HuH-7.5 (cell line): ENCODE data around the gene ABCF2.

Experiments
- DNase-seq: peaks from one replicate; pipeline ENCODE4 v3.0.0; 2011; ENCODE audit warnings: low spot score

Gene ABCF2

DNA sequence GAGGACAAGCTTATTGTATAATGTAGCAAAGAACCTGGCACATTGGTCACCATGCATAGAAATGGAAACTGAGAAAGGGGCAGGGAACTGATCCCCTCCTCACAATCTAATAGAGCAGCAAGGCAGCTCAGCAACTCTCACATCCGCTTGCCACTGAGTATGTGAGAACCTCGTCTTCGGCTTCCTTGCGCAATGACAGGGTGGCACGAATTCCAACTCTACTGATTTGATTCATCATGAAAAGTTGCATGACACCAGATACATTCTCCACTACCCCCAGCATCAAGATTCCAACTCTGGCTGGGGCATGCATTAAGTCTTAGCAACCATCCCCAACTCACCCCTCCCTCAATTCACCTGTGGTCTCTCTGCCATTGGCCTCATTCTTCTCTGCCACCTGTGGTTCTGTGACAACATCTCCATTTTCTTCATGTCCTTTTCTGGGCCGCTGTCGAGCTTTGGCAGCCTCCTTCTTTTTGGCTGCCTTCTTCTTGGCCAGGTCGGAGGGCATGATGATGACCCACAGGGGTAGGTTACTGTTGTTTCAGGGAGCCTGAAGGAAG lies 976 bp downstream of the ABCF2 start:
- no peak for DNase-seq

- DNase-seq, result no peak
These were observed 3.3 kb downstream of the ABCF2 start for GRCh38 chr7:151223728-151224127.

GRCh38 chr7:151218170-151218569 lies 8.8 kb downstream of the ABCF2 start:
- no peak for DNase-seq

- no peak for DNase-seq
These were observed 11.6 kb downstream of the ABCF2 start for GRCh38 chr7:151215396-151215795.

- no peak for DNase-seq
These were observed 13.2 kb downstream of the ABCF2 start for GRCh38 chr7:151213826-151214225.

GRCh38 chr7:151212626-151213025 lies 14.4 kb downstream of the ABCF2 start:
- DNase-seq, result no peak

DNA sequence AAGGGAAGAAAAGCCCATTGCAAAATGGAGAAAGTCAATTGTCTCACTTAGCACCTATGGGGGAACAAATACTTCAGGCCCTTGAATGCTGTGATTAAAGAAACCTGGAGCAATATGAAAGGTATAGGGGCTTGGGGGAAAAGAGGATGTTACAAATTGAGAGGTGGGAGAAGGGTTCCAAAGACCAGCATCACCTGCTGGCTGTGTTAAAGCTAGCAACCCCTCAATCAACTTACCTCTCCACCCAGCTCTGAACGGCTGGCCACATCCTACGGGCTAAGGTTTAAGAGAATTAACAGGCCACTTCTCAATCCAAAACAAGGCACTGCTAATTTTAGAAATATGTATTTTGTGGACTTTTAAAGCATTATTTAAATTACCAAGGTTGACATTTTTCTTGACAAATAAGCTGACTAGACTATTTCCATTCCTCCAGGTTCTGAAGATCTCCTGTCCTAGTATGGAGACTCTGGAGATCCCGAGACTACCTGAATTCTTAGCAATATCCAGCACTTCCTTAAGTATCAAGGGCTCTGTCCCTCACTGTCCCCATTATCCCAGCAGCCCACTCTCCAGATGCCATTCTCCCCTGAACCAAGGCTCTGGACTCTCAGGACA lies 15.7 kb downstream of the ABCF2 start:
- DNase-seq, result no peak

DNA sequence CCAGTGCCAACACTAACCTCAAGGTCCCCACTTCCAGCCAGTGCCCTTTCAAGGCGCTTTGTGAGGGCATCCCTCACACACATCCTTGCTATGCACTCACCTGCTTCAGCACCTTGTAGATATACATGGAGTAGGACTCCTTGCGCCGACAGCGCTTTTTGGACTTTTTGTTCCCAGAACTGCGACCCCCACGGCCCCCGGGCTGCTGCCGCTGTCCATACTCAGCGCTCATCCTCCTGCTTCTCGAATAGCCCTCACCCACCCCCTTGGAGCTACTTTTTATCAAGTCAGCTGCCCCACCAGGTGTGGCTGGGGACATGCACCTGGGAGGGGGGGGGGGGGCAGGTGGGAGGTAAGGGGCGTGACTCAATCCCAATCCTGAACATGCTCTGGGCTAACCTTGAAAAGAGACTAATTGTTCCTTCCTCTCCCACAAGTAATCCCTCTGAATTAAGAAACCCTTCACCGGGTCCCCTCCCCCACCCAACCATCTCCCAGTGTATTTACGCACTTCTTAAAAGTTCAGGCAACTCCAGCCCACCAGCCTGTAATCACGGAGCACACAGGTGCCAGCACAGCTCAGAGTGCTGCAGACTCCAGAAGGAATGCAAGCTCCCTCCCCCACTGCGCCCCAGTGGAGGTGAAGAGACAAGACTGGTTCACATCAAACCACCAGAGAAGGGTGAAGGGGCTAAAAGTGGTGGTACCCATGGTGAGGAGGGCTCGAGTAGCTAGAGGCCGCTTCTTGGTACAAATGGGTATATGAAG lies 16.7 kb downstream of the ABCF2 start, which contains the start of gene H2BK1:
H2BK1 (minus strand) TSS at position 402 of the 768 bp plus-strand sequence; CDS start at position 232, 170 bp downstream.
- DNase-seq, result no peak

DNA sequence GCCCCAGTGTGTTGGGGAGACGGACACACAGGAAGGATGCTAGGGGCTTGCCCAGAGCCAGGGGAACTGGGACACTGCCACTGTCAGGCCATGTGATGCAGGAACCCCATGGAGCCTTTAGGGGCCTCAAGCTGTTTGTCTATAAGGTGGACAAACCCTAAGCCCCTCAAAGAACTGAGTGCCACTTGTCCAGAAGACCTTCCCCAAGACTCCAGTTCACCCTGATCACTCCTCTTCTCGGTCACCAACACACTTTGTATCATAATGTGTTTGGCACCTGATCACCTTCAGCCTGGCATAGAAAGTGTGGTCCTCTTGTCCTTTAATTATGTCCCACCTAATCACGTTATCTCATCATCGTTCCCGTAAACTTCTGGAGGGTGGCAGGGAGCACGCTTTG lies 17.4 kb downstream of the ABCF2 start:
- DNase-seq, result no peak

GRCh38 chr7:151208253-151208862 lies 18.6 kb downstream of the ABCF2 start:
- DNase-seq, result no peak

DNA sequence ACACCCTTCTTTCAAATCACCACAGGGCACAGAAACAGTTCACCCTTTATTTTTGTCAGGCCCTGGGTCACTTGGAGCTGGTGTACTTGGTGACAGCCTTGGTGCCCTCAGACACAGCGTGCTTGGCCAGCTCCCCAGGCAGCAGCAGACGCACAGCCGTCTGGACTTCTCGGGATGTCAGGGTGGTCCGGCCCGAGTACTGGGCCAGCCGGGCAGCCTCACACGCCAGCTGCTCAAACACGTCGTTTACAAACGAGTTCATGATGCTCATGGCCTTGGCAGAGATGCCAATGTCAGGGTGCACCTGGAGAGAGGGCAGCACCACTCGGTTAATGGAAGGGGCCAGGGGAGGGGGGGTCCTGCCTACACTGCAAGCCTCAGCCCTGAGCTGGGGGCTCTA lies 19.2 kb downstream of the ABCF2 start:
- no peak for DNase-seq

- DNase-seq, result no peak
These were observed 19.7 kb downstream of the ABCF2 start for GRCh38 chr7:151207315-151207714.

DNA sequence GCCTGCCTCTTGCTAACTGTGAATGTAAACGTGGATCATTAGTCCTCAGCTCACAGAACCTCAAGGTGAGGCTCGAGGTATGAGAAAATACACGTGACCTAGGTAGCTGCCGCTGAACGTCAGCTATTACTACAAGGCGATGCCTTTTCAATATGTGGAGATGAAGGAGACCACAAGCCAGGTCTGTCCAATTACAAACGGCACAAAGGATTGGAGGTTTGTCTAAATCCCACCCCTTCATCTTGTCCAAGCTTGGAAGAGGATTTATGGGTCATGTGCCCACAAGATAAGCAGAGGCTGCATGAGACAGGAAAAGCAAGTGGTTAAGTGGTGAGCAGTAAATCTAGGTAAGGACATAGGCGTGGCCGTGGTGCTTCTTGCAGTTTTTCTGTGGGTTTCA lies 20.1 kb downstream of the ABCF2 start:
- DNase-seq, result no peak

DNA sequence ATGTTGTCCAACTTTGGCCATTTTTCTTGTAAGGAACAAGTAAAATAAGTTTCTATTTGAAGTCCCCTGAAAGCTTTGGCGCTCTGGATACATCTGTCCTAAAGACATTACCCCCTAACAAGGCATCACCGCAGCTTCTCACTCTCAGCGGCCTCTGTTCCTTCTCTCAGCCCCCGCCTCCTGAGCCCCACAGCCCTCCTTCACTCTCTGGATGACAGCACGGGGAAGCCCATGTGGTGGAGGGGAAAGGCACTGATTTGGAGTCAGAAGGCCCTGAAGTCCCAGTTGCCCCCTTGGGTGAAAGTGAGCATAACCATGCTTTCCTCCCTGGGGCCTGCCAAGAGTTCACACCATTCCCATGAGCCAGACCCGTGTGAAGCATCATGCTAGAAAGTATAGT lies 21.3 kb downstream of the ABCF2 start:
- DNase-seq, result no peak

DNA sequence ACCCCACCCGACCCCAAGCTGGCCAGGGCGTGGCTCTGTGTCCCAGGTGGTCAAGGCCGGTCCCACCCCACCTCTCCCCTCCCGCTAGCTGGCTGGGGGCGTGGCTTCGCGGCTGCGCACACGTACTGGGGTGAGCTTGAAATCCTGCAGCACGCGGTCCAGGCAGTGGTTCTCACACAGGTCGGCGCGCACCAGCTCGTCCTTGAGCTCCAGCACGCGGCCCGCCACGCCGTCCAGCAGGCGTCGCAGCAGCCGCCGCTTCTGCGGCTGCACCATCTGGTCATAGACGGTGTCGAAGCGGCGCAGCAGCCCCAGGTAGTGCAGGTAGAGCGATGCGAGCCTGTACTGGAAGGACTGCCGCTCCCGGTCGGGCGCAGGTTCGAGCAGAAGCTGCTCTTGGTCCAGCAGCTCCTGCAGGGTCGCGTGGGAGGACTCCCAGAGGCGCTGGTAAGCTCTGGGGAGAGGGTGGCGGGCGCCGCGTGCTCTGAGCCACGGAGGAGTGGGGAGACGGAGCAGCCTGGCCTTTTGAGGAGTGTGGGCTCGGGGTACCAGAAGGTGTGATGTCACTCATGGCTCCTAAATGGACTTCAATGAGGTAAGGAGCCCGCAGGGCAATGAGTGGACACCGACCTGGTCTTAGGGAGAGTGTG lies 22.5 kb downstream of the ABCF2 start:
- DNase-seq, result no peak

- no peak for DNase-seq
These were observed 24.2 kb downstream of the ABCF2 start for GRCh38 chr7:151202836-151203235.

- DNase-seq, result no peak
These were observed 25.3 kb downstream of the ABCF2 start for GRCh38 chr7:151201751-151202150.

- DNase-seq, result no peak
These were observed 25.7 kb downstream of the ABCF2 start for GRCh38 chr7:151201344-151201743.

- no peak for DNase-seq
These were observed 27.8 kb downstream of the ABCF2 start for GRCh38 chr7:151198945-151199848.

DNA sequence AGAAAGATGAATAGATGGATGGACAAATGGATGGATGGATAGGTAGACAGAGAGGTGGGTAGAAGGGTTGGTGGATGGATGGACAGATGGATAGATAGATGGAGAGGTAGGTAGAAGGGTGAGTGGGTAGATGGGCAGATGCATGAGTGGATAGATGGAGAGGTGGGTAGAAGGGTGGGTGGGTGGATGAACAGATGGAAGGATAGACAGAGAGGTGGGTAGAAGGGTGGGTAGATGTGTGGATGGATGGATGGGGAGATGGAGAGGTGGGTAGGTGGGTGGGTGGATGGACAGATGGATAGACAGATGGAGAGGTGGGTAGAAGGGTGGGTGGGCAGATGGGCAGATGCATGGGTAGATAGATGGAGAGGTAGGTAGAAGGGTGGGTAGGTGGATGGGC lies 29.1 kb downstream of the ABCF2 start:
- DNase-seq, result no peak
